MG63 (cell line): ENCODE measurements around the gene POLR1G. TPM values are rescaled to one million over a fixed set of nuclear protein-coding genes. Genes with fewer than 3 reads are reported as not detected.
"Not testable (repeated sequence)": the region's sequence is repeated elsewhere in the genome, so short reads cannot be mapped to it uniquely, and the experiment has no call there.

Source experiments
- DNase-seq: peaks from one replicate; pipeline ENCODE4 v3.0.0-alpha.2; 2020
- H3K27me3 ChIP-seq: fragments of 250-450 bp; sonication (Bioruptor Pico); 2 replicates; pipeline ENCODE4 v1.5.1; 2020; ENCODE audit warnings: mild to moderate bottlenecking, moderate library complexity
- H3K36me3 ChIP-seq: fragments of 250-450 bp; sonication (Bioruptor Pico); 2 replicates; pipeline ENCODE4 v1.5.1; 2020; ENCODE audit warnings: mild to moderate bottlenecking, moderate library complexity
- H3K4me3 ChIP-seq: fragments of 250-450 bp; sonication (Bioruptor Pico); 2 replicates; pipeline ENCODE4 v1.5.1; 2020; ENCODE audit warnings: mild to moderate bottlenecking, moderate library complexity
- H3K9me3 ChIP-seq: fragments of 250-450 bp; sonication (Bioruptor Pico); 2 replicates; pipeline ENCODE4 v1.5.1; 2020; ENCODE audit warnings: mild to moderate bottlenecking, moderate library complexity
- total RNA-seq: library from RNA; depleted of rRNA; stranded (reverse); fragments of >200 nt; shearing (Covaris generic); gene quantifications from 2 replicates; pipeline ENCODE4 v1.2.3, GENCODE V29; 2014; ENCODE audit warnings: low replicate concordance

POLR1G gene
- total RNA-seq, 1 experiment from 2014 or later = 44.0 TPM

DNA sequence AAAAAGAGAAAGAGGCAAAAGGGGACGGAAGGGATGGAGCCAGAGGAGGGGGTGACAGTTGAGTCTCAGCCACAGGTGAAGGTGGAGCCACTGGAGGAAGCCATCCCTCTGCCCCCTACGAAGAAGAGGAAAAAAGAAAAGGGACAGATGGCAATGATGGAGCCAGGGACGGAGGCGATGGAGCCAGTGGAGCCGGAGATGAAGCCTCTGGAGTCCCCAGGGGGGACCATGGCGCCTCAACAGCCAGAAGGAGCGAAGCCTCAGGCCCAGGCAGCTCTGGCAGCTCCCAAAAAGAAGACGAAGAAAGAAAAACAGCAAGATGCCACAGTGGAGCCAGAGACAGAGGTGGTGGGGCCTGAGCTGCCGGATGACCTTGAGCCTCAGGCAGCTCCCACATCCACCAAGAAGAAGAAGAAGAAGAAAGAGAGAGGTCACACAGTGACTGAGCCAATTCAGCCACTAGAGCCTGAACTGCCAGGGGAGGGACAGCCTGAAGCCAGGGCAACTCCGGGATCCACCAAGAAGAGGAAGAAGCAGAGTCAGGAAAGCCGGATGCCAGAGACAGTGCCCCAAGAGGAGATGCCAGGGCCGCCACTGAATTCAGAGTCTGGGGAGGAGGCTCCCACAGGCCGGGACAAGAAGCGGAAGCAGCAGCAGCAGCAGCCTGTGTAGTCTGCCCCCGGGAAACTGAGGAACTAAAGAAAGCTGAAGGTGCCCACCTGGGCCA, 2.5 kb downstream of the POLR1G start:
- DNase-seq = no peak
- Histone ChIP-seq H3K9me3 (no peaks in the 10 kb centered on the region), H3K27me3 (no peaks in the 10 kb centered on the region), H3K36me3 (peaks cover 55% of the 10 kb centered on the region), H3K4me3 (no peak overlapping the region)

DNA sequence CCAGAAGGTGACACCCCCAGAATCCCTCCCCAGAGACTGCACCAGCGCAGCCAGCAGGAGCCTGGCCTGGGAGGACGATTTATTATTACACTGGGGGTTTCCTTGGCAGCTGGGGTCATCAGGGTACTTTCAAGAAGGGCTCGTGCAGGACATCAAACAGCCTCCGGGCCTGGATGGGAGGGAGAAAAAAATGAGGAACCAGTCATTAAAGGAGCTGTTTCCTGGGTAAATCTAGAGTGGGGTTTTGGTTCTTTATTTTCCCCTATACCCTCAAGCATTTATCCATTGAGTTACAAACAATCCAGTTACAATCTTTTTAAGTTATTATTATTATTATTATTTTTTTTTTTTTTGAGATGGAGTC, 3.1 kb downstream of the POLR1G start:
- peaks cover 61% of the 10 kb centered on the region for H3K36me3 ChIP-seq
- no peak for DNase-seq

DNA sequence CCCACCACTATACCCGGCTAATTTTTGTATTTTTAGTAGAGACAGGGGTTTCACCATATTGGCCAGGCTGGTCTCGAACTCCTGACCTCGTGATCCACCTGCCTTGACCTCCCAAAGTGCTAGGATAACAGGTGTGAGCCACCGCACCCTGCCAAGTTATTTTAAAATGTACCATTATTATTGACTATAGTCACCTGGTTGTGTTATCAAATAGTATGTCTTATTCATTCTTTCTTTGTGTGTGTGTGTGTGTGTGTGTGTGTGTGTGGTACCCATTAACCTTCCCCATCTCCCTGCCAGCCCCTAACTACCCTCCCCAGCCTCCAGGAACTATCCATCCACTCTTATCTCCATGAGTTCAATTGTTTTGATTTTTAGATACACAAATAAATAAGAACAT, 3.9 kb downstream of the POLR1G start:
- not testable (repeated sequence) for DNase-seq, H3K4me3 ChIP-seq, H3K9me3 ChIP-seq, H3K27me3 ChIP-seq
- peaks cover 68% of the 10 kb centered on the region for H3K36me3 ChIP-seq

More for the DNA sequence above, 3.1 kb downstream of the POLR1G start:
- Histone ChIP-seq H3K4me3 (no peak overlapping the region), H3K9me3 (no peaks in the 10 kb centered on the region), H3K27me3 (no peaks in the 10 kb centered on the region)

DNA sequence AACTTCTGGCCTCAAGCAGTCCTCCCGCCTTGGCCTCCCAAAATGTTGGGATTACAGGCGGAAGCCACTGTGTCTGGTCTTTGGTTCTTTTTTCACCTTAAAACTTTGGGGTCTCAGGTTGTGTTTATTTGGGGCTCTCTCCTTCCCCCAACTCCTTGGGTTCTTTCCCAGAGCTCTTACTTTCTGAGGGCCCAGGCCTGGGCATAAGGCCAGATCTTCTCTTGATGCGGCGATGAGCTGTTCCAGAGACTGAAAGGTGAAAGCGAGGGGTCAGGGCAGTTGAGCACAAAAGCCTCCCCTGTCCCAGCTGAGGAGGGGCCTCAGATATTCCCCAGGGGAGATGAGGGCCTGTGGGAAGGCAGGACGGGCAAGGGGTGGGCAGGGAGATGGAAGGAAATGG, 7.1 kb downstream of the POLR1G start:
- Histone ChIP-seq H3K36me3 (peaks cover 92% of the 10 kb centered on the region), H3K4me3 (no peak overlapping the region), H3K9me3 (no peaks in the 10 kb centered on the region), H3K27me3 (no peaks in the 10 kb centered on the region)
- DNase-seq = no peak

DNA sequence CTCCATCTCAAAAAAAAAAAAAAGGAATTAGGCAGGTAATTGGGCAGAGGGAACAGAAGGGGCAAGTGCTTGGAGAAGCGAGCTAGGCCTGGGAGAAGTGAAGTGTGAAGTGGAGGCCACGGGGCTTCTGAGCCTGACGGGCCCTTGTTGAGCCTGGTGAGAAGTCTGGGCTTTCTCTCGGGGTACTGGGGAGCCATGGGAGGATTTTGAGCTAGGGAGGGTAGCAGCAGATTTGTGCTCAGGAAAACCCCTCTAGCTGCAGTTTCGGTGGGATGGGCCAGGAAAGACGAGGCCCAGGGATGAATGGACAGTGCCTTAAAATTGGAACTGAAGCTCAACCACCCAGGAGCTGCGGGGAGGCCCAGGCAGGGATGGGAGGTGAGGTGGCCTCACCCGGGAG, 8.0 kb downstream of the POLR1G start:
- H3K36me3 ChIP-seq = peaks cover 95% of the 10 kb centered on the region
- no peaks in the 10 kb centered on the region for H3K9me3 ChIP-seq
- DNase-seq = no peak
- no peaks in the 10 kb centered on the region for H3K27me3 ChIP-seq
- no peak overlapping the region for H3K4me3 ChIP-seq

DNA sequence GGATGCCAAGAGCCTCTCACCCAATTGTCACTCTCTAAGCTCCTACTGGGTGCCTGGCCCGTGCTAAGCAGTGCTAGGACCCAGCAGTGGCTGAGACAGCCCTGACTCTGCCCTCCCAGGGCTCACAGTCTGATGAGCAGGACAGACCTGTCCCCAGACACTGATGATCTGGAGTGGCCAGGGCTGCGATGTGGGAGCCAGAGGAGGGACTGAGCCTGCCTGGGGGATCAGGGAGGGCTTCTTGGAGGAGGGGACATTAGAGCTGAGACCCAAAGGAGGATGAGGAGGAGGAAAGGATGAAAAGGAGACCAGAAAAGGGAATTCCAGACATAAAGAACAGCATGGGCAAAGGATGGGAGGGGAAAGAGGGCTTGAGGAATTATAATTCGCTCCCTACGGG, 10.7 kb downstream of the POLR1G start:
- no peaks in the 10 kb centered on the region for H3K9me3 ChIP-seq
- H3K4me3 ChIP-seq = no peak overlapping the region
- H3K36me3 ChIP-seq = peaks cover 91% of the 10 kb centered on the region
- no peak for DNase-seq
- H3K27me3 ChIP-seq = no peaks in the 10 kb centered on the region

DNA sequence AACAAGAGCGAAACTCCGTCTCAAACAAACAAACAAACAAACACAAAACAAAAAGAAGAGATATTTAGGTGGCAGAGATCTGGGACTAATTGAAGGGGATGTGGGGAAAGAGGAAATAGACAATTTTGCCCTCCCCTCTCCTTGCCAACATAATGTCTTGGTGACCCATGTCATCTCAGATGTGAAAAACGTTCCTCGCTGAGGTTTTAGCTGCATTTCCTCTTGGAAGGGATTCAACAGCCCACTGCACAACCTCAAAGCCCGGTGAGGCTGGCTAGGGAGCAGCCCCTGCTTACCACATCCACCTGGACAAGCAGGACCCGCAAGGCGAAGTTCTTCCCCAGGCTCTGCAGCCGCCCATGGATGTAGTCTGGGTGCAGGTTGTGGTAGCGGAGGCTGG, 12.4 kb downstream of the POLR1G start:
- no peak overlapping the region for H3K4me3 ChIP-seq
- H3K36me3 ChIP-seq = peaks cover 85% of the 10 kb centered on the region
- H3K9me3 ChIP-seq = no peaks in the 10 kb centered on the region
- no peaks in the 10 kb centered on the region for H3K27me3 ChIP-seq
- DNase-seq = no peak

DNA sequence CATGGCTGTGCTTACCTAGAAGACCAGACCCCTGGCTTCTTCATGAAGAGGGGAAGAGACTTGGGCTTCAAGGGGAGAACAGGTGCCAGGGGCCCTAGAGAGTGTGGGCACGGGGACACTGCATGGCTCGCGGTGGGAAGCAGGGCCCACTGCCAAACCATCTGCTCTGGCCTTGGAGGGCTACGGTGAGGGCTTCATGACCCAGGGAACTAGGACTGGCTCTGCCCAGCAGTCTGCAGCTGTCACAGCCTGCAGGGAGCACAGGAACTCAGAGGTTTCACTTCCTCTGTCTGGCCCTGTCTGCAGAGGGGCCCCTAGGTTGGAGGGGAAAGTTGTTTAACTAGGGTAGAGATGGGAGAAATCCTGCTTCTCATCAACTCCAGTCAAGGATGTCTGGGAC, 13.0 kb downstream of the POLR1G start:
- Histone ChIP-seq H3K27me3 (no peaks in the 10 kb centered on the region), H3K9me3 (no peaks in the 10 kb centered on the region), H3K4me3 (no peak overlapping the region), H3K36me3 (peaks cover 80% of the 10 kb centered on the region)
- DNase-seq = no peak

DNA sequence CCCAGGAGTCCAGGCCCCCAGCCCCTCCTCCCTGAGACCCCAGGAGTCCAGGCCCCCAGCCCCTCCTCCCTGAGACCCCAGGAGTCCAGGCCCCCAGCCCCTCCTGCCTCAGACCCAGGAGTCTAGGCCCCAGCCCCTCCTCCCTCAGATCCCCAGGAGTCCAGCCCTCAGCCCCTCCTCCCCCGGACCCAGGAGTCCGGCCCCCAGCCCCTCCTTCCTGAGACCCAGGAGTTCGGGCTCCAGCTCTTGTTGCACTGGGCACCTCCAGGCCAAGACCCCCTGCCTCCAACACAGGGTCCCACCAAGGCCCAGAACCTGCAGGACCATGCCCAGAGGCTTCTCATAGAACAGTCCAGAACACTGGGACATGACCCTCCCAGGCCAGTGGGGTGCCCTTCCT, 13.5 kb downstream of the POLR1G start:
- peaks cover 75% of the 10 kb centered on the region for H3K36me3 ChIP-seq
- H3K4me3 ChIP-seq = no peak overlapping the region
- no peaks in the 10 kb centered on the region for H3K27me3 ChIP-seq
- no peaks in the 10 kb centered on the region for H3K9me3 ChIP-seq
- no peak for DNase-seq

DNA sequence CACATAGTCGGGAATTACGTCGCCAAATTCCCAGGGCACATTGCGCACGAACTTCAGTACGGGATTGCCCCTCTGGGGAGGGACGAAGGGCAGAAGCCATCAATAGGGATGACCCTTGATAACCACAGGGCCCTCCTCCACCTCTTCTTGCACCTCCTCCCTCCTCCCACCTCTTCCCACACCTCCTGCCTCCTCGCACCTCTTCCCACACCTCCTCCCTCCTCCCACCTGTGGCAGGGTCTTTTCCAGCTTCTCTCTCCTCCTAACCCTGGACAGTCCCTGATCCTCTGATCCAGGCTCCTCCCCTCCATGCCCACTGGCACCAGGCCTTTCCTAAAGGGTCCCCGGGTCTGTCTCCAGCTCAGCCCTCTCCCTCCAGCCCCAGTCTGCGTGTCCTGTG, 13.9 kb downstream of the POLR1G start:
- no peak for DNase-seq
- Histone ChIP-seq H3K4me3 (no peak overlapping the region), H3K27me3 (no peaks in the 10 kb centered on the region)

DNA sequence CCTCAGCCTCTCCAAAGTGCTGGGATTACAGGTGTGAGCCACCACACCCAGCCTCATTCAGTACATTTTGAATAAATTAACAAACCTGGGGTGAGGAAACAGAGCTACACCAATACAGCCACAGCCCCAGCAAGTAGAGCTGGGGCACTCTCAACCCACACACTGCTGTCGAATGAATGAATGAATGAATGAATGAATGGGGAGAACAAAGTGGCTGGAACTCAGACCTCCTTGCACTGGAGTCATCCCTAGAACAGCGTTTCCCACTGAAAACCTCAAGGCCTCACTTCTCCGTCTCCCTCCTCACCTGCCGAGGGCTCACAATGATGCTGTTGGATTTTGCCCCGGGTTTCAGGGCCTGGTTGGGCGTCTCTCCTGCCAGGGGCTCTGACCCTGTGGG, 14.4 kb downstream of the POLR1G start:
- H3K27me3 ChIP-seq = no peaks in the 10 kb centered on the region
- no peaks in the 10 kb centered on the region for H3K9me3 ChIP-seq
- DNase-seq = no peak
- H3K36me3 ChIP-seq = peaks cover 66% of the 10 kb centered on the region
- no peak overlapping the region for H3K4me3 ChIP-seq

More for the DNA sequence above, 13.9 kb downstream of the POLR1G start:
- H3K9me3 ChIP-seq = no peaks in the 10 kb centered on the region
- peaks cover 71% of the 10 kb centered on the region for H3K36me3 ChIP-seq

DNA sequence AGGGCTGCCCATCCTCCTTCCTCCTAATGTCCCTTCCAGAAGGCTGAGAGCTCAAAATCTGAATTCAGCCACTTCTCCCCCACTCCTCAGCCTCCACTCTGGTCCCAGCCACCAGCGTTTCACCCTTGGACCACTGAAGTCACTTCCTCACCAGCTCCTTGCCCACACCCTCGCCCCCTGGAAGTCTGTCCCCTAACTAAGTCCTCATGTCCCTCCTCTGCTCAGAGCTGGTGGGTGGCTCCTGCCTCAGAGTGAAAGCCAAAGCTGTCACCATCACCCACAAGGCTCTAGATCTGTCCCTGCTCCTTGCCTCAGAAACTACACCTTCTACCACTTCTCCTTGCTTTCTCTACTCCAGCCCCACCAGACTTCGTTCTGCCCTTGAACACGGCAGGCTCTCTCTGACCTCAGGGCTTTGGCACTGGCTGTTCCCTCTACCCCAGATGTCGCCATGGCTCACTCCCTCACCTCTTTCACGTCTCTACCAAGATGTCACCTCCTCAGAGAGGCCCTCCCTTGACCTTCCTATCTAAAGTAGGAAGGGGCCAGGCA, 15.6 kb downstream of the POLR1G start:
- no peaks in the 10 kb centered on the region for H3K9me3 ChIP-seq
- H3K27me3 ChIP-seq = no peaks in the 10 kb centered on the region
- no peak for DNase-seq
- H3K36me3 ChIP-seq = peaks cover 54% of the 10 kb centered on the region
- H3K4me3 ChIP-seq = no peak overlapping the region

DNA sequence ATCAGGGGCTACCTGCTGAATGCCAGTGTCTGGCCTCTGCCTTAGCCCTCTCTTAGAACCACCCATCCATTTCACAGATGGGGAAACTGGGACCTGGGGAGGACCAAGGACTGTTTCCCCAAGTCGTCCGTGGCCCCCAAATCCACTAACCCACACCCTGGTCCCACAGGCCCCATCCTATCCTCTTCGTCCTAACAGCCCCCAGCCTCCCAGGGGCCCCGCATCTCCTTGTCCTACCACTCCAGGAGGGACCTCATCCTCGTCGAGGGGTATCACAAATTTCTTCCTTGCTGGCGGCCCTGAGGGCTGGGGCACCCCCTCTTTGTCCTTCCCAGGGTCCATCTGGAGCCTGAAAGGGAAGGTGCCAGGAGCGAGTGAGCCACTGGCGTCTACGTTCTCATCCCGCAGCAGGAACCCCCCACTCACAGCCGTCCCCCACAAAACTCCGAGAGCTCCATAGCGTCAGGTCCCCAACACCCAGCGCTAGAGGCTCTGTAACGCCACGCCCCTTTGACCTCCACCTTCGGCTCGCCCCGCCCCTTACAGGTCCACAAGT, 16.7 kb downstream of the POLR1G start:
- Histone ChIP-seq H3K36me3 (peaks cover 43% of the 10 kb centered on the region), H3K4me3 (peak overlapping the region; percentile 86), H3K9me3 (no peaks in the 10 kb centered on the region), H3K27me3 (no peaks in the 10 kb centered on the region)
- no peak for DNase-seq

DNA sequence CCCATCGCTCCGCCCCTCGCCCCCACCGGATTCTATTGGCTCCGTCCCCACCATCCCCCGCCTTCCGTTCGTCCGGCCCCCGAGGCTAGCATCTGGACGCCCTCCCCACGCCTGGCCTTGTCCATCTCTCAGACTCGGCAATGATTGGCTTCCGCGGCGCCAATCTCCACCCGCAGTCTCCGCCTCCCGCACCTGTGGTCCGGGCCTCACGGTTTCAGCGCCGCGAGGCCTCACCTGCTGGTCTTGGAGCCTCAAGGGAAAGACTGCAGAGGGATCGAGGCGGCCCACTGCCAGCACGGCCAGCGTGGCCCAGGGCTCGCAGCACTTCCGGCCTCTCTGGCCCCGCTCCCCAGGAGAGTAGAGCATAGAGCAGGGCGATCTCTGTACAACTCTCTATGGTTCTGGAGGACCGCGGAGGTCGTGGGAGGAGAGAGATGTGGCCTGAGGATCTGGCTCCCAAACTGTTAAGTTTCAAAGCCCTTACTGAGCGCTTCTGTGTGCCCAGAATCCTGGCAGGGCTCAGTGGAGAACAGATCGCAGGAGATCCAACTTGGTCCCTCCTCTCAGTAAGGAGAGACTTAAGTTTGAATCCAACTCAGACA, 17.2 kb downstream of the POLR1G start, which contains the start of gene ERCC1:
Gene ERCC1 (minus strand): TSS at position 329 of the 602 bp plus-strand sequence. CDS start 543 bp downstream, outside the sequence.
- Histone ChIP-seq H3K9me3 (no peaks in the 10 kb centered on the region), H3K27me3 (no peaks in the 10 kb centered on the region), H3K4me3 (peak within 1 kb of the TSS; percentile 86), H3K36me3 (peaks cover 38% of the 10 kb centered on the region)
- DNase-seq = peak; percentile 96

DNA sequence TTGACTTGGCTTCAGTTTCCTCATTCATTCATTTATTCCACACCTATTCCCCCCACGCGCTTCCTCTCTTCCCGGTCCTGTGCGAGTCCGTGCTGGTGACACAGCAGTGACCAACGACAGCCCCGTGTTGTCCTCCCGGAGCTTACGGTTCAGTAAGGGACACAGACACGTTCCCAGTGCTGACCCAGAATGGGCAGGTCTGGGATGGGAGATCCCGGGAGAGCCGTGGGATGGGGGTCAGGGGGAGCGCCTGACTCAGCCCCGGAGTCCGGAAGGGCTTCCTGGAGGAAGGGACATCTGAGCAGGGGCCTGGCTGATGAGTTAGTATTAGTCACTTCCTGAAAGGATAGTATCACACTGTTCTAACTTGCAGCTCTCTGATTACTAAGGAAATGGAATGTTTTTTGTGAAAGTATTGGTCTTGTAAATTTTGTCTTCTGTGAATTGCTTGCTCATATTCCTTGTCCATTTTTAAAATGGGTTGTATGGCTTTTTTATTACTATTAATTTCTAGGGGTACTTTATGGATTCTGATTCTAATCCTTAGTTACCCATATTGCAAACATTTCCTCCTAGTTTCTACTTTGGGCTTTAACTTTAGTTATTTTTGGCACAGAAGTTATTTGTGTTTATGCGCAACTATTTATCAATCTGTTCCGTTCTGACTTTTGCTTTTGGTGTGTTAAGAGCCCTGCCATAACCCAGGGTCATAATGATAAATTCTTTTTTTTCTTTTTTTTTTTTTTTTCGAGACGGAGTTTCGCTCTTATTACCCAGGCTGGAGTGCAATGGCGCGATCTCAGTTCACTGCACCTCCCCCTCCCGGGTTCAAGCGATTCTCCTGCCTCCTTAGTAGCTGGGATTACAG, 18.0 kb downstream of the POLR1G start:
- peak; percentile 98 for DNase-seq
- Histone ChIP-seq H3K4me3 (peak overlapping the region; percentile 86), H3K36me3 (peaks cover 30% of the 10 kb centered on the region), H3K9me3 (no peaks in the 10 kb centered on the region), H3K27me3 (no peaks in the 10 kb centered on the region)

DNA sequence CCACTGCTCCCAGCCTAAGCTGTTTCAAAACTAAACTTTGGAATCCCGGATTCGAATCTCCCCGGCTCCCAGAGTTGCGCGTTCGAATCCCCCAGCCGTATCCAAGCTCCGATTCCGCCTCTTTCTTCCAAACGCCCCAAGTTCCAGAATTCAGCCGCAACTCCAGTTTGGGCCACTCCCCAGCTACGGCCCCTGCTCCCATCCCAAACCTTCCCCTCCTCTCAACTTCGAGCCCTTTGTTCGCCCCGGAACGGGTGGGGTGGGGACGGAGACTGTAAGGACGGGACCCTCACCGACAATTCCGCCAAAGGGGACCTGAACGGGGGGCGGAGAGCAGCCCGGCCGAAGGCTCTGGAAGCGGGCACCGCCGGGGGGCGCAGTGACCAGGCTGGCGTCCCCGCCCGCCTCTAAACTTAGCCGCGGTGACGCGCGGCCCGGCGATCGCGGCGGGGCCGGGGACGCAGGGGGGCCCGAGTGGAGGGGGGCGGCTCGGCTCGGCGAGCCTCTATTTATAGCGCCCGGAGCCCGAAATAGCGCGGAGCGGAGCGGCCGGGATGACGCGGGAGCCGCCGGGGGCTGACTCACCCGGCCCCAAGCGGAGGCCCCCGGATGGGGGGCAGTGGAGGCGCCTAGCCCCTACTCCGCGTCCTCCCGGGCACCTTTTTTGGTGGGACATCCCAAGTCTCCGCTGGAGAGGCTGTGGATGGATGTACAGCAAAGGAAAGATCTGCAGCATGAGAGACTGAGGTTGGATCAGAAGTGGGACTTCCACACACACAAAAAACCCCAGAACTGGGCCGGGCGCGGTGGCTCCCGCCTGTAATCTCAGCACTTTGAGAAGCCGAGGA, 22.2 kb downstream of the POLR1G start:
- DNase-seq = peak; percentile 42
- H3K4me3 ChIP-seq = peak overlapping the region; percentile 47

More for the DNA sequence above, 22.2 kb downstream of the POLR1G start:
- no peaks in the 10 kb centered on the region for H3K36me3 ChIP-seq
- no peaks in the 10 kb centered on the region for H3K27me3 ChIP-seq
- no peaks in the 10 kb centered on the region for H3K9me3 ChIP-seq
